SK-N-MC (cell line): ENCODE data around the gene SCN1B.

Experiments
- EZH2 ChIP-seq: fragments of 200-600 bp; sonication (generic); IDR thresholded peaks from one replicate; pipeline ENCODE4 v1.6.1; 2017; ENCODE audit warnings: antibody characterized with exemption
- POLR2AphosphoS5 ChIP-seq: IDR thresholded peaks from 2 replicates; pipeline ENCODE4 v1.6.1; 2012; ENCODE audit warnings: mild to moderate bottlenecking, low read depth, low read length, borderline replicate concordance

GRCh38 chr19:35074426-35075201 lies 44.3 kb downstream of the SCN1B start:
- no peak for TF ChIP-seq POLR2AphosphoS5
- TF ChIP-seq EZH2 = no peak
